ENCODE measurements around the gene DLX3. TPM values are rescaled to one million over a fixed set of nuclear protein-coding genes. Genes with fewer than 3 reads are reported as not detected.
"Not testable (repeated sequence)": the region's sequence is repeated elsewhere in the genome, so short reads cannot be mapped to it uniquely, and the experiment has no call there.

The DLX3 gene
- not detected in 2 replicates for total RNA-seq

- H3K36me3 Mint-ChIP-seq (ENCODE audit: low read depth), result no peaks in the 10 kb centered on the region
- H3K27ac Mint-ChIP-seq, result no peak within 1 kb of the TSS
- H3K4me3 Mint-ChIP-seq, result peak within 1 kb of the TSS; percentile 74
- no peak for DNase-seq
- peaks cover 74% of the 10 kb centered on the region for H3K27me3 Mint-ChIP-seq
- CTCF ChIA-PET, result interaction anchor here (0.8 to 5.9 kb wide), 5 partner anchors 33 to 133 kb away, joined by 3 to 104 read pairs (median 3); no protein-coding TSS in a partner anchor
- H3K4me1 Mint-ChIP-seq, result peaks cover 36% of the 10 kb centered on the region
- TF ChIP-seq CTCF (IDR thresholded peaks at IDR 0.05), result no peak
- no peaks in the 10 kb centered on the region for H3K9me3 Mint-ChIP-seq
- no peak for ATAC-seq (ENCODE audit: low read depth)
- intact Hi-C loops (cut with micrococcal nuclease), result loop anchor here (2.0 to 5.0 kb wide), 2 partner anchors 26 to 288 kb away; partner anchors contain the start of genes DLX4 and SLC35B1
- POLR2A ChIA-PET, result no interaction called here
Measured at GRCh38 chr17:49995055-49995738, at the start of gene DLX3. TSS of gene DLX3 (minus strand) at chr17:49995224. CDS start at chr17:49994998, 226 bp downstream.

- DNase-seq, result no peak
- ChIA-PET CTCF (no interaction called here), POLR2A (no interaction called here)
- Mint-ChIP-seq H3K9me3 (no peaks in the 10 kb centered on the region), H3K27ac (no peak overlapping the region), H3K36me3 (ENCODE audit: low read depth) (no peaks in the 10 kb centered on the region), H3K4me1 (no peaks in the 10 kb centered on the region), H3K27me3 (peaks cover 43% of the 10 kb centered on the region), H3K4me3 (no peak overlapping the region)
- no peak for TF ChIP-seq CTCF (IDR thresholded peaks at IDR 0.05)
- no peak for ATAC-seq (ENCODE audit: low read depth)
- intact Hi-C loops (cut with micrococcal nuclease), result no loop called here
Measured at GRCh38 chr17:50044483-50044882, 49.5 kb upstream of the DLX3 start.

GRCh38 chr17:50043290-50044148, 48.5 kb upstream of the DLX3 start:
- H3K9me3 Mint-ChIP-seq, result no peaks in the 10 kb centered on the region
- no peak for DNase-seq
- H3K4me1 Mint-ChIP-seq, result no peaks in the 10 kb centered on the region
- no peak overlapping the region for H3K27ac Mint-ChIP-seq
- no peaks in the 10 kb centered on the region for H3K36me3 Mint-ChIP-seq (ENCODE audit: low read depth)
- H3K27me3 Mint-ChIP-seq, result peaks cover 34% of the 10 kb centered on the region
- ATAC-seq (ENCODE audit: low read depth), result no peak
- TF ChIP-seq CTCF (IDR thresholded peaks at IDR 0.05), result no peak
- intact Hi-C loops (cut with micrococcal nuclease), result no loop called here
- POLR2A ChIA-PET, result no interaction called here
- CTCF ChIA-PET, result no interaction called here
- no peak overlapping the region for H3K4me3 Mint-ChIP-seq

DNA sequence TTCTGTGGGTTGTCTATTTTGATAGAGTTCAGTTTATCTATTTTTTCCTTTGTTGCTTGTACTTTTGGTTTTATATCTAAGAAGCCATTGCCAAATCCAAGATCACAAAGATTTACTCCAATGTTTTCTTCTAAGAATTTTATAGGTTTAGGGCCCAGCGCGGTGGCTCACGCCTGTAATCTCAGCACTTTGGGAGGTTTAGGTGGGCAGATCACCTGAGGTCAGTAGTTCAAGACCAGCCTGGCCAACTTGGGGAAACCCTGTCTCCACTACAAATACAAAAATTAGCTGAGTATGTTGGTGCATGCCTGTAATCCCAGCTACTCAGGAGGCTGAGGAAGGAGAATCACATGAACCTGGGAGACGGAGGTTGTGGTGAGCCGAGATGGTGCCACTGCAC, 47.2 kb upstream of the DLX3 start:
- H3K4me3 Mint-ChIP-seq, result no peak overlapping the region
- no peak overlapping the region for H3K27ac Mint-ChIP-seq
- no peaks in the 10 kb centered on the region for H3K9me3 Mint-ChIP-seq
- ChIA-PET POLR2A (no interaction called here), CTCF (no interaction called here)
- no peak for TF ChIP-seq CTCF (IDR thresholded peaks at IDR 0.05)
- H3K27me3 Mint-ChIP-seq, result peaks cover 32% of the 10 kb centered on the region
- intact Hi-C loops (cut with micrococcal nuclease), result no loop called here
- ATAC-seq (ENCODE audit: low read depth), result no peak
- H3K36me3 Mint-ChIP-seq (ENCODE audit: low read depth), result no peaks in the 10 kb centered on the region
- DNase-seq, result no peak
- H3K4me1 Mint-ChIP-seq, result no peaks in the 10 kb centered on the region

GRCh38 chr17:50040496-50040895, 45.5 kb upstream of the DLX3 start:
- H3K36me3 Mint-ChIP-seq (ENCODE audit: low read depth); ATAC-seq (ENCODE audit: low read depth); DNase-seq; intact Hi-C loops (cut with micrococcal nuclease); H3K4me3 Mint-ChIP-seq; H3K27ac Mint-ChIP-seq; H3K4me1 Mint-ChIP-seq; POLR2A ChIA-PET; H3K9me3 Mint-ChIP-seq; CTCF ChIA-PET: not testable (repeated sequence)
- peaks cover 31% of the 10 kb centered on the region for H3K27me3 Mint-ChIP-seq
